Measurements from ENCODE around the gene MCU.
"Not testable (repeated sequence)": the region's sequence is repeated elsewhere in the genome, so short reads cannot be mapped to it uniquely, and the experiment has no call there.

GRCh38 chr10:72903941-72904446 is 212.1 kb downstream of the MCU start:
- TF ChIP-seq CTCF, POLR2A (IDR thresholded peaks at IDR 0.05): not testable (repeated sequence)
